GM19025 (cell line): ENCODE results near the gene LIPG.
A peak's percentile ranks its signal among the peaks of the same experiment; 100 is the strongest.
"Not testable (repeated sequence)": the region's sequence is repeated elsewhere in the genome, so short reads cannot be mapped to it uniquely, and the experiment has no call there.

Experiments used
- ATAC-seq: cut with Tn5 transposase; IDR thresholded peaks from one replicate; pipeline ENCODE4 v1.9.1; 2021; ENCODE audit warnings: mild to moderate bottlenecking, low read depth, moderate library complexity; ENCODE audit not compliant: unreplicated experiment

The LIPG gene

DNA sequence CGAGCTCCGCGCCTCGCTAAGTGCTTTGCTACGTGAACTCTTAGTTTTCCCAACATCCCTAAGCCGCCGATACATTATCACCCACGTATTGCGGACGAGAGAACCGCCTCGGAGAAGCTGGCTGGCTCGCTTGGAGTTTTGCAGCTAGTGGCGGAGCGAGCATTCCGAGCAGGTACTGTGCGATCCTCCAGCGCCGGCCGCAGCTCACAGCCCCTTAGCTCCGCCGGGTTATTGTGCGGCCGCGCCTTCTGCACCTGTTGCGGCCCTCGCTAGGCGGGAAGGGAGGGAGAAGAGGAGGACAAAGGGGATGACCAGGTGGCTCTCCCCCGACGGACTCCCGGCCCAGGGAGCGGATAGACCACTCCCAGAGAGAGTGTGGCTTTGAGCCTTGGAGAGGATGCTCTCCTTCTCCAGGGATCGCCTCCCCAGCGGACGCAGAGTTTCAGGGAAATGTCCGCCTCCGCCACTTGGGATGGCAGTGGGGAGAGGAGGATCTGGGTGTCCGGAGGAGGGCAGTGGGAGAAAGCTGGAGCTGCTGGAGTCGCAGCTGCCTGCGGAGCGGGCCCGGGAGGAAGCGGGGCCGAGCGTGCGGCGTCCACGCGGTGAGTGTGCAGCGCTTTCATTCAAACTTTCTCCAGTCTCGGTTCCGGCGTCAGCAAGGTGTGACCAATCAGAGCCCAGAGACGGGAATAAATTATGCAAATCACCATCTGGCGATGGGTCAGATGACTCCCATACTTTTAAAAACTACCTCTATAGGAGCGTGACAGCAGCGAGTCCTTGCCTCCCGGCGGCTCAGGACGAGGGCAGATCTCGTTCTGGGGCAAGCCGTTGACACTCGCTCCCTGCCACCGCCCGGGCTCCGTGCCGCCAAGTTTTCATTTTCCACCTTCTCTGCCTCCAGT, at the start of gene LIPG:
Gene LIPG, plus strand, starts transcription at position 769 of the 905 bp plus-strand sequence. CDS start 252 bp downstream, outside the sequence.
- peak; percentile 68 for ATAC-seq

- not testable (repeated sequence) for ATAC-seq
Measured at GRCh38 chr18:49512876-49513275, 49.0 kb upstream of the LIPG start.

DNA sequence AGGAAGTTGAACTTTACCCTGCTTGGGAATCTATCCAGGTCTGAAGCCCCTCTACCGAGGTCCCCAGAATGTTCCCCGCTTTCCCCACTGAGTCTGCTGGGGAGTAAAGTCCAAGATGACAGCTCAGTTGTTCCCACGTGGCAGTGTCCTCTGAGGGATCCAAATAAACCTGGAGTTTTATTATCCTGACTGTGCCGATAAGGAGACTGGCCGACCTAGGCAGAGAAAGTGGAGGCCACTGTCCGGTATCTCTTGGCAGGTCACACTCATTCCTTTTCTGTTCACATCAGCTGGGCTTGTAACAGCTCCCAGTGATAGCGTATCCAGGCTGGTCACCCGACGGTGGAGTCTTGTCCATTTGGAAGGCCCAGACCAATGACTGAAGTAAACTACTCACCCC, 47.3 kb upstream of the LIPG start:
- no peak for ATAC-seq

DNA sequence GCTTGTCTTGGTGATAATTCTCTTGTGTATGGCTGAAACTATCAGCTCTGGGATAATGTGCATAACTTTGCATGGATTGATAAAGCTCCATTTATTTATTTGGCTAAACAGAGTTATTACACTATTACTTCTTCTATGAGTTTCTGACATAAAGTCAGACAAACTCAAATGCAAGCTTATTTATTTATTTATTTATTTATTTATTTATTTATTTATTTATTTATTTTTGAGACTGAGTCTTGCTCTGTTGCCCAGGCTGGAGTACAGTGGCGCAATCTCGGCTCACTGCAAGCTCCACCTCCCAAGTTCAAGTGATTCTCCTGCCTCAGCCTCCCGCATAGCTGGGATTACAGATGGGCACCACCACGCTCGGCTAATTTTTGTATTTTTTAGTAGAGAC, 46.9 kb upstream of the LIPG start:
- not testable (repeated sequence) for ATAC-seq

GRCh38 chr18:49515516-49515915, 46.3 kb upstream of the LIPG start:
- no peak for ATAC-seq

DNA sequence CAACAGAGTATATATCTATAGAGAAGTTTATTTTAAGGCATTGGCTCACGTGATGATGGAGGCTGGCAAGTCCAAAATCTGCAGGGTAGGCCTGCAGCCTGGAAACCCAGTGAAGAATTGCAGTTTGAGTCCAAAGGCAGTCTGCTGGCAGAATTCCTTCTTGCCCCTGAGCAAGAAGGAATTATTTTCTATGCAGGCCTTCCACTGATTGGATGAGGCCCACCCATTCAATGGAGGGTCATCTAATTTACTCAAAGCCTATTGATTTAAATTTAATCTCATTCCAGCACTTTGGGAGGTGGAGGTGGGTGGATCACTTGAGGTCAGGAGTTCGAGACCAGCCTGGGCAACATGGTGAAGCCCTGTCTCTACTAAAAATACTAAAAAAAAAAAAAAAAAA, 44.4 kb upstream of the LIPG start:
- no peak for ATAC-seq

DNA sequence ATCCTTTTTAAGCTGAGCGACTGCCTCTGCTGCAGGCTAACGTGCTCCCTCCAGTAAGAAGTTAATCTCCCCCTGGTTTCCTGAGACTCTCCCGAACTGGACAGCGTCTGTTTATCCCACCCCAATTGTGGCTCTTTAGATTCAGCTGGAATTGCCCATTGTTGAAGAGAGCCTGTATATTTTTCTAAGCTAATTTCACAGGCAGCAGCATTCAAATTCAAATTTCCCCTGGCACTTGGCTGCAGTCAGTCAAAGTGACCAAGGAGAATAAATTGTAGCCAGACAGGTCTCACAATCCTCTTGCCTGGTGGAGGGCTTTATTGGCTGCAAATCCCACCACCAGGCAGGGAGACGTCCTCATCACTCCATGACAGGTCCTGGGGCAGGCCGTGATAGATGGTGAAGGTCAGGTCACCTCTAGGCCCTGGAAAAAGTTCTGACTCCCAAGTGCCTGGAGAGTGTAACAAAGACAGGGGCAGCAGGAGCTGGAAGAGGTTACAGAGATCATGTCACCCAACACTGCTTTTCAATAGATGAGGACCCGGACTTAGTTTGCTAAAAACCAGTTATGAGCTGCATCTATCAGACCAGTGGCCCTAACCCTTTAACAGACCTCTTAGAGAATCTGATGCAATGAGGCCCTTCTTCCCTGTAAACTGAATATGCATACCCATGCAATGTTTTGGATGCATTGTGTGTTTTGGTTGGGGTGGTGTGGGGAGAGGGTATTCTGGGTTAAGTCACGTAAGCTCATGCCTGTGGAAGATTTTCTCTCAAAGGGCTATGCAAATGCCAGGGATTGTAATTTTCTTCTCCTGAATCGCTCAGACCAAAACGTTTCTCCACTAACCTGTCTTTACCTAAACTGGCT, 42.5 kb upstream of the LIPG start:
- no peak for ATAC-seq

DNA sequence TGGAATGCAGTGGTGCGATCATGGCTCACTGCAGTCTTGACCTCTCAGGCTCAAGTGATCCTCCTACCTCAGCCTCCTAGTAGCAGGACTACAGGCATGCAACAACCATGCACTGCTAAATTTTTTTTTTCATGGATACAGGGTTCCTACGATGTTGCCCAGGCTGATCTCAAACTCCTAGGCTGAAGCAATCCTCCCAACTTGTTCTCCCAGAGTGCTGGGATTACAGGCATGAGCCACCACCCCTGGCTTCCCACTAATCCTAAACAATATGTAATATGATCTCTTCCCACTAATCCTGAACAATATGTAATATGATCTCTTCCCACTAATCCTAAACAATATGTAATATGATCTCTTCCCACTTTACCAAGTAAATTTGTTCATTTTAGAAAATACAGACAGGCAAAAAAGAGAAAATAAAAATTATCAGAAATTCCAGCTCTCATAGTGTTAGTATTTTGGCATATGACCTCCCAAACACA, 41.2 kb upstream of the LIPG start:
- no peak for ATAC-seq

DNA sequence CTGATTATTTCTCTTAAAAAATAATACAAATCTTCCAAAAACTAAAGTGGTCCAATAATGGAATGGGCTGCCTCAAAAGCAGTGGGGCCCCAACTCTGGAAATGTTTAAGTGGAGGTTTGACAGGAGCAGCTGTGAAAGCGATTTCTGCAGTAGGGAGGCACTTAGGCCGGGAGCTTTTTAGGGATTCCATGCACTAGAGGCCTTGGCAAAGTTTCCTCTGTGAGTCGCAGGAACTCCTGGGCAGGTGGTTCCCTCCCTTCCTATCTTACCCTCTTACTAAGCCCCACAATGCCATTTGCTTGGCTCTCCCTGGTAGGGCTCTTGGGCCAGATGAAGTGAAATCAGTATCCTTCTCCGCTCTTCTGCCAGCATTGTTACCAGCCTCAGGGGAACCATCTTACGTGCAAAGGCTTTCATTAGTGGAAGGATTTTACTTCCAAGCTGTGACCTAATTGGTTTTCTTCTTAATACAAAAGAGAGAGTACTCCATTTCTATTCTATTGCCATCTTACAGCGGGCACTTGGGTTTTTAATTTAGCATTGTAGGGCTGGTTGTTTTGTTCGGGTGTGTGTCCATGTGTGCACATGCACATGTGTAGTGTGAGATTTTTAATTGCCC, 40.5 kb upstream of the LIPG start:
- no peak for ATAC-seq

GRCh38 chr18:49523580-49524093, 38.2 kb upstream of the LIPG start:
- not testable (repeated sequence) for ATAC-seq

DNA sequence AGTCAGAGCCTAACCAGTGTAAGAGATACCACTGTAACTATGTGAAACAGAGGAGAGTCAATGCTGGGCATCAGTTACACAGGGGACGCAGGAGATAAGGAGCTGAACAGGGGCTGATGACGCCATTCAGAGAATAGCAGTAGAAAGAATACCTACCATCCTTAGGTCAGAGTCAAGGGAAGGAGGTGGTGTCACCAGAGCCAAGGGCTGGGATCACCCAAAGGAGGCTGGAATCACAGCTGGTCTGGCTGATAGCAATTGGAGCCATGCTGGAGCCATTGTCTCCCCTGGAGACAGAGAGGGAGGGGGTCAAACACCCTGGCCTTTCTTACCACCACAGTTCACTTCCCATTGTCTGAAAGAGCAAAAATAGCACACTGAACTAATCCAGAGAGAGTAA, 37.5 kb upstream of the LIPG start:
- ATAC-seq, result no peak

- no peak for ATAC-seq
Measured at GRCh38 chr18:49524951-49525350, 36.9 kb upstream of the LIPG start.

GRCh38 chr18:49525981-49526380, 35.9 kb upstream of the LIPG start:
- no peak for ATAC-seq

DNA sequence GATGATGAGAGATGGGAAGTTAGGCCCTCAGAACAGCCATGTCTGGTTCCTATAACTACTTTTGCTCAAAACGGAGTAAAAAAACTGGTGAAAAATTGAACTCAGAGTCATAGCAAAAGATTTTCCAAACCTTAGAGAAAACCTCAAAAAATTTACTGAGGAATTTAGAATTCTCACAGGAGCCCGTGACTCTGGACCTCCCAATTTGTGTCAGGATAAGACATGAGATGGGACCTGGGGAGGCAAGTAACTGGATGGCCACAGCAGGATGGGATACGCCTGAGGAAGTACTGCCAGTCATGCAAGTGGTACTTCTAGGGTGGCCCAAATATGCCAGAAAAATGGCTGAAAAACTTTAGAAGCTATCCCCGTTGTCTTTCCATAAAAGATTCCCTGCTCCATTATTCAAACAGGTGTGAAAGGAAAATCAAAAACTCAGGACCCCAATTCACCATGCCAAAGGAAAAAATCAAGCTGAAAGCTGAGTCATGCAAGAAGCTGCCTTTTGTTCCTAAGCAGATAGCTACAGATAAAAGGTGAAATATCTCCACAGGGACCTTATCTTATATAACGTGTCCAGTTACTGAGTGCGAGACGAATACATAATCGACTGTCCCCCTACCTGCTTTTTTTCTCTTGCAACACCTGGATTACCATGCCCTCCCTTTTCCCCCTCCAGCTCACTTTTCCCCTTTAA, 34.1 kb upstream of the LIPG start:
- ATAC-seq, result no peak

DNA sequence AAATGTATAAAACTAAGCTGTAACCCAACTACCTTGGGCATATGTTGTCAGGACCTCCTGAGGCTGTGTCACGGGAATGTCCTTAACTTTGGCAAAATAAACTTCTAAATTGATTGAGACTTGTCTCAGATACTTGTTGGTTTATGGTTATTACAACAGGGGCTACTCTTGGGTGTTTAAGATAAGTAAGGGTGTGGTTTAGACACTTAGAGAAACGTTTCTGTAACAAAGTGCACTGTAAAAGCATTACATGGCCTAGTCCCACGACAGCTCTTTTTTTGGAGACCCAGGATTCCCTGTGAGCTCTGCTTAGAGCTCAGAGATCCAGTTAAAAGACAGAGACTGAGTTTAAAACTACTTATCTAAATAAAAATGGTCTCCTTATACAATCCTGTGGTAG, 32.3 kb upstream of the LIPG start:
- ATAC-seq, result no peak

GRCh38 chr18:49531678-49532153, 30.1 kb upstream of the LIPG start:
- no peak for ATAC-seq

DNA sequence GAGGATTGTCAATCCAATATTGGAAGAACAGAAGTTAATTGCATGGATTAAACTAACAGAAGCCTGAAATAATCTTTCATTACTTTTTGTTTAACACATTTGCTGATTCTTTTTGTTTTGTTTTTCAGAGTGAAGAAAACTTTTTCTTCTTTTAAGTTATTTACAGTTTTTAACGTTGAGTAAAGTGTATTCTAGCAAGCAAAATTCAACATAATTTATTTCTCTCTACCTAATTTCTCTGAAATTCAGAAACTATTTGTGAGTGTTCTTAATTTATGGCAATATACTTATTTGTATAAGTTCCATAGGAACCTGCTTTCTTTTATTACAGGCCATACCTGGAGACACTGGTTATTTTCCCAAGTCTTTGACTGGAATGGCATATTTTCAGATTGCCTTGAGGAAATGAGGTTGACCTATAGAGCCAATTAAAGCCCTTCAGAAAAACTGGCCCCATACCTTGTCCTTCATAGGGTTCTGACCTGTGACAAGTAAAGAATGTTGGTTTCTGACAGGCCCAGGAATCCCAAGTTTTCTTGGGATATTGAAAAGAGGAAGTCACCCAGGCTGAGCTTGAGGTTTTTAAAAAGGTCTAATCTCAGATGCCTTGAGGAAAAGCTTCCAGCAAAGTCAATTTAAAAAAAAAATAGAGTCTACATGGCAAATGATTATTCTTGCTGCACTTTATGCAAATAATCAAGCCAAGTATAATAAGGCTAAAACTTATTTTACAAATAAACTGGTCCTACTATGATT, 26.8 kb upstream of the LIPG start:
- no peak for ATAC-seq

- ATAC-seq, result no peak
Measured at GRCh38 chr18:49537232-49537896, 24.5 kb upstream of the LIPG start.

- no peak for ATAC-seq
Measured at GRCh38 chr18:49544362-49544761, 17.5 kb upstream of the LIPG start.
